Measurements from ENCODE around the gene NHERF2. TPM values are rescaled to one million over a fixed set of nuclear protein-coding genes. Genes with fewer than 3 reads are reported as not detected.

Gene NHERF2
- total RNA-seq, 1 donor from 2014 or later: 2.2 TPM

DNA sequence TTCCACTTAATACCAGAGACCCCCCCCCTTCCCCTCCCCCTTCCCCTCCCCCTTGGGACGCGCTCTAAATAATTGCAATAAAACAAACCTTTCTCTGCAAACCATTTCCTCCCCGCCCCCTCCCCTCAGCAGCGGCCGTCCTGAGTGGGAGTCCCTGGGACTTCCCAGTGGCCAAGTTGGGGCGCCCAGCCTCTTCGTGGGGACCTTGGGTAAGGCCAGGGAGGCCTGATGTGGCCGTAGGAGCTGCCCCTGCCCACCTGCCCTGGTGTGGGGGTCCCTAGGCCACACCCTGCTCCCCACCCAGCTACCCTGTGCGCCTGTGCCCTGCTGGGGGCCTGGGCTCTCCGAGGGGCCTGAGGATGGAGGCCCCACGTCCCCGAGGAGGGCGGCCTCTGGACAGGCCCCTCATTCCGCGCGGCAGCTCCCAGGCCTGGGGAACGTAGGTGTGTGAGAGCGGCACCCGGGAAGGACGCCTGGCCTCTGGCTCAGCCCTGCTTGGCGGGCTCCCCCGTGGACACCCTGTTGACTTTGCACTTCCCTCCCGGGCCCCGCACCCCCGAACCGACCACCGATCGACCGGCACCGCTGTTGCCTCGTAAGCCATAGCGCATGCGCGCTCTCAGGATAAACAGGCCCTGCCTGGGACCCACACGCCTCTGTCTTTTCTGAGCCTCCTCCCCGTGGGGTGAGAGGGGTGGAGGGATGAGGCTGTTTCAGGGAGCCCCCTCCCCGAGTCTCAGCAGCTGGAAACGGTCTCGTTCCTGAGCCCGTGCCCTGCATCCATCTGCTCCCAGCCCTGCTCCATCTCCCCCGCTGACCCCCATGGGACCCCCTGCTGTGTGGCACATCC lies 11.9 kb downstream of the NHERF2 start:
- no peak overlapping the region for H3K4me3 Mint-ChIP-seq
- H3K9me3 Mint-ChIP-seq: no peaks in the 10 kb centered on the region
- H3K27me3 Mint-ChIP-seq (ENCODE audit: insufficient read depth): no peaks in the 10 kb centered on the region
- intact Hi-C loops (cut with micrococcal nuclease): no loop called here
- no peak for DNase-seq (ENCODE audit: low spot score)
- no peak overlapping the region for H3K27ac Mint-ChIP-seq
- H3K4me1 Mint-ChIP-seq (ENCODE audit: low read depth): no peaks in the 10 kb centered on the region
- H3K36me3 Mint-ChIP-seq (ENCODE audit: low read depth): no peaks in the 10 kb centered on the region

- Mint-ChIP-seq H3K4me3 (no peak overlapping the region), H3K4me1 (ENCODE audit: low read depth) (no peaks in the 10 kb centered on the region), H3K27me3 (ENCODE audit: insufficient read depth) (no peaks in the 10 kb centered on the region), H3K27ac (no peak overlapping the region), H3K9me3 (no peaks in the 10 kb centered on the region), H3K36me3 (ENCODE audit: low read depth) (no peaks in the 10 kb centered on the region)
- intact Hi-C loops (cut with micrococcal nuclease): loop anchor here (10.0 kb wide), 1 partner anchor 615 kb away; the partner anchor contains the start of gene UQCC4
- DNase-seq (ENCODE audit: low spot score): no peak
Observed at GRCh38 chr16:2039274-2040031, 12.8 kb downstream of the NHERF2 start.

- Mint-ChIP-seq H3K9me3 (no peaks in the 10 kb centered on the region), H3K27ac (no peak overlapping the region), H3K36me3 (ENCODE audit: low read depth) (no peaks in the 10 kb centered on the region), H3K4me1 (ENCODE audit: low read depth) (no peaks in the 10 kb centered on the region), H3K4me3 (no peak overlapping the region), H3K27me3 (ENCODE audit: insufficient read depth) (no peaks in the 10 kb centered on the region)
- DNase-seq (ENCODE audit: low spot score): no peak
- intact Hi-C loops (cut with micrococcal nuclease): loop anchor here (10.0 kb wide), 1 partner anchor 615 kb away; the partner anchor contains the start of gene UQCC4
Observed at GRCh38 chr16:2040041-2040786, 13.5 kb downstream of the NHERF2 start.

DNA sequence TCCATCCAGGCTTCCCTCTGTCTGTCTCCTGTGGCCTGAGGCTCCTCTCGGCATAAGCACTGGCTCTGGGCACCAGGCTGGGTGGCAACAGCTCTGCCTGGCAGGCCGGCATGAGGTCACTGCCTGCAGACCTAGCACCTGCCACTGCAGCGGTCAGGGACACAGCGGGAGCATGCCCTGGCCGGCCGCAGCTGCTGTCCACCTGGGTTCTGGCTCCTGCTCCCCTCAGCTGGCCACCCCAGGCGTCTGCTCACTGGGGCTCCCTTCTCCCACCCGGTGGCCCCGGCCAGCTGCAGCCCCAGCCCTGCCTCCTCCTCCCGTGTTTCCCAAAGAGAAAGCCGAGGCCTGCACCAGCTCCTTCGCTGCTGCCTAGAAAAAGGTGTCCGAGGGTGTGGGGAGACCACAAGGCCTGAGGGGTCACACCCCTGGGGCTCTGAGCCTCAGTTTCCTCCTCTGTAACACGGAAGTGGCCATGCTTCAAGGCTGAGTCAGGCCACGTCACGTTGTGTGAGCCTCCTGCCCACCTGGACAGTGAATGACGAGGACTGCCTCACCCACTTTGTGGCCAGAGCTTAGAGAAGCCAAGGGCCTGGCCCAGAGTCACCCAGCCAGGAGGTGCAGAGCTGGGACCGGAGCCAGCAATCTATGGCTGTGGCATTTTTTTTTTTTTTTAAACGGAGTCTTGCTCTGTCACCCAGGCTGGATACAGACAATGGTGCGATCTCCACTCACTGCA lies 14.3 kb downstream of the NHERF2 start:
- Mint-ChIP-seq H3K9me3 (no peaks in the 10 kb centered on the region), H3K4me3 (no peak overlapping the region), H3K4me1 (ENCODE audit: low read depth) (no peaks in the 10 kb centered on the region), H3K36me3 (ENCODE audit: low read depth) (no peaks in the 10 kb centered on the region), H3K27ac (no peak overlapping the region), H3K27me3 (ENCODE audit: insufficient read depth) (no peaks in the 10 kb centered on the region)
- intact Hi-C loops (cut with micrococcal nuclease): loop anchor here (10.0 kb wide), 1 partner anchor 616 kb away; the partner anchor contains the start of gene UQCC4
- no peak for DNase-seq (ENCODE audit: low spot score)

- no peaks in the 10 kb centered on the region for H3K9me3 Mint-ChIP-seq
- peaks cover 2% of the 10 kb centered on the region for H3K36me3 Mint-ChIP-seq (ENCODE audit: low read depth)
- H3K4me3 Mint-ChIP-seq: no peak overlapping the region
- no peak overlapping the region for H3K27ac Mint-ChIP-seq
- intact Hi-C loops (cut with micrococcal nuclease): loop anchor here (10.0 kb wide), 1 partner anchor 618 kb away; the partner anchor contains the start of gene UQCC4
- H3K4me1 Mint-ChIP-seq (ENCODE audit: low read depth): peaks cover 12% of the 10 kb centered on the region
- no peaks in the 10 kb centered on the region for H3K27me3 Mint-ChIP-seq (ENCODE audit: insufficient read depth)
- no peak for DNase-seq (ENCODE audit: low spot score)
Observed at GRCh38 chr16:2042171-2042985, 15.7 kb downstream of the NHERF2 start.

GRCh38 chr16:2042986-2043666 lies 16.4 kb downstream of the NHERF2 start:
- Mint-ChIP-seq H3K27me3 (ENCODE audit: insufficient read depth) (no peaks in the 10 kb centered on the region), H3K27ac (no peak overlapping the region), H3K36me3 (ENCODE audit: low read depth) (peaks cover 3% of the 10 kb centered on the region), H3K4me1 (ENCODE audit: low read depth) (peaks cover 12% of the 10 kb centered on the region), H3K9me3 (no peaks in the 10 kb centered on the region), H3K4me3 (no peak overlapping the region)
- DNase-seq (ENCODE audit: low spot score): no peak
- intact Hi-C loops (cut with micrococcal nuclease): loop anchor here (10.0 kb wide), 1 partner anchor 618 kb away; the partner anchor contains the start of gene UQCC4

DNA sequence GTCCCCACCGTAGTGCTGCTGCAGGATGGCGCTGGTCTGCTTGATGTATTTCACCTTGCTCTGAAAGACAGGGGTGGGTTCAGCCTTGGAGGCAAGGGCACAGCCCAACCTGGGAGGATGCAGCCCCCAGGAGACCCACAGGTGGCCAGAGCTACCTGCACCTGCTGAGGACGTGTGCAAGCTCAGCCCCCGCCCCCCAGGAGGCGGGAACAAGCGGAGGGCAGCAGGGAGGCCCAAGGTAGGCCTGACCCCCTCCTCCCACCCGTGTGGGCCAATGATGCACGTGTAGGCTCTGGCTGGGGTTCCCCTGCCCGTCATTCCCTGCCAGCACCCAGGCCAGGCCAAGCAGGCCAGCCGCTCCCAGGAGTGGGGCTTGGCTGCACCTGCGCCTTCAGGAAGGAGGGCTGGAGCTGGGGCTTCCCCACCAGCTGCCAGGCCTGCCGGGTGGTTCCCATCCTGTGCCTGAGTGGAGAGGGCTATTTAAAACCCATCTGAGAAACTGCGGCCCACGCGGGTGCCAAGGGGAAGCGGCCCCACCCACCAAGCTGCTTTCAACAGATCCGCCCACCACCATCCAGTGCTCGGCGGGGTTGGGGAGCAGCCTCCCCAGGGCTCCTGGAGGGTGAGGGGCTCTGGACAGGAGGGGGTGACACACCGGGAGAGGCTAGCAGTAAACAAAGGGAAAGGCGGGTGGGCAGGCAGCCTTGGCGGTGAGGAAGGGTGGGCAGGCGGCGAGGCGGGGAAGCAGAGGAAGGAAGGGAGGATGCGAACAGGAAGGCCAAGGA lies 17.2 kb downstream of the NHERF2 start:
- no peak overlapping the region for H3K4me3 Mint-ChIP-seq
- H3K27ac Mint-ChIP-seq: no peak overlapping the region
- no peak for DNase-seq (ENCODE audit: low spot score)
- intact Hi-C loops (cut with micrococcal nuclease): loop anchor here (10.0 kb wide), 1 partner anchor 619 kb away; the partner anchor contains the start of gene UQCC4
- no peaks in the 10 kb centered on the region for H3K9me3 Mint-ChIP-seq
- peaks cover 18% of the 10 kb centered on the region for H3K4me1 Mint-ChIP-seq (ENCODE audit: low read depth)
- peaks cover 8% of the 10 kb centered on the region for H3K36me3 Mint-ChIP-seq (ENCODE audit: low read depth)
- H3K27me3 Mint-ChIP-seq (ENCODE audit: insufficient read depth): no peaks in the 10 kb centered on the region

DNA sequence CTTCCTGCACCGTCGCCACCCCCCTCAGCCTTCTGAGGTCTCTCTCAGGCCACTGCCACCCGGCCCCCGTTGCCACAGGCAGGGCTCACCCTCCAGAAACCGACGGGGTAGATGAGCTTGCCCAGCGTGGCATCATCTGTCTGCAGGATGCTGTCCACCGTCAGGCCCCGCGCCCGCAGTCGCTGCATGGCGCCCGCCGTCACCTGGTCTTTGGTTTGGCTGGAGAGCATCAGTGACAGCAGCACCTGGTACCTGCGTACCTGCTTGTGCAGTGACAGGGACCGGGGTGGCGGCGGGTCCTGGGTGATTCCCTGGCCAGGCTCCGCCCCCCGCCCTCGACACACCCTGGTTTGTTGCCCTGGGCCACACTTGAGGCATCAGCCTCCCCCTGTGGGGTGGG lies 17.8 kb downstream of the NHERF2 start:
- H3K9me3 Mint-ChIP-seq: no peaks in the 10 kb centered on the region
- H3K27me3 Mint-ChIP-seq (ENCODE audit: insufficient read depth): no peaks in the 10 kb centered on the region
- intact Hi-C loops (cut with micrococcal nuclease): loop anchor here (10.0 kb wide), 1 partner anchor 620 kb away; the partner anchor contains the start of gene UQCC4
- no peak overlapping the region for H3K27ac Mint-ChIP-seq
- no peak for DNase-seq (ENCODE audit: low spot score)
- H3K36me3 Mint-ChIP-seq (ENCODE audit: low read depth): peaks cover 8% of the 10 kb centered on the region
- H3K4me3 Mint-ChIP-seq: no peak overlapping the region
- peaks cover 21% of the 10 kb centered on the region for H3K4me1 Mint-ChIP-seq (ENCODE audit: low read depth)

DNA sequence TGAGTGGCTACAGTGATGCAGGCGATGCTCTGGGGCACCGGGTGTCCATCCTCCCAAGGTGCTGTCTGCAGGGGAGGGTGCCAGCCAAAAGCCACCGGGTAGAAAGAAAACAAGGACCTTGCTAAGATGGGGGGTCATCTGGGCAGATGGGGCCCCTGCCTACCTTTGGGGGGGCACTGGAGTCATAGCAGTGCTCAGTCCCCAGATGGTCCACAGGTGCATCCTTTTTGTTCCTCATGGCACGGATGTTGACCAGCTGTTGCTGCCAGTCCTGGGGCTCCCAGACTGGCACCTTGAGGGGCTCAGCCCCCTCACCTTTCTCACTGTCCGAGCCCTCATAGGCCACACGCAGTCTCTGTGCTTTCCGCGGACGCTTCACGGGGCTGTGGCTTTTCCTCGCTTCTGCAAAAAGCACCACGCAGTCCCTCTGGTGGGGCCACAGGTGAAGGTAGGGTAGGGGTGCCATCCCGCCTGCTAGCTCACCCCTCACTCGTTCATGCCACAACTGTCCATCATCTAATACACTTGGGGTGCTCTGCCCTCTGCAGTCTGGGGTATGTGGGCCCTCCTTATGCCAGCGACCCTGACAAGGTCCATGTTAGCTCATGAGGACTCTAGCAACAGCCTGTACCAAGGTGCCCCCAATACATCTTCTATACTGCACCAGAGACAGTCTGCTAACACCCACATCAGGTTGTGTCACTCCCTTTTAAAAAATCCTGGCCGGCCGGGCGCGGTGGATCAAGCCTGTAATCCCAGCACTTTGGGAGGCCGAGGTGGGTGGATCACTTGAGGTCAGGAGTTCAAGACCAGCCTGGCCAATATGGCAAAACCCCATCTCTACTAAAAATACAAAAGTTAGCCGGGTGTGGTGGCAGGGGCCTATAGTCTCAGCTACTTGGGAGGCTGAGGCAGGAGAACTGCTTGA lies 19.5 kb downstream of the NHERF2 start:
- peak overlapping the region; percentile 93 for H3K4me3 Mint-ChIP-seq
- H3K36me3 Mint-ChIP-seq (ENCODE audit: low read depth): peaks cover 10% of the 10 kb centered on the region
- no peak for DNase-seq (ENCODE audit: low spot score)
- no peaks in the 10 kb centered on the region for H3K9me3 Mint-ChIP-seq
- H3K27ac Mint-ChIP-seq: no peak overlapping the region
- intact Hi-C loops (cut with micrococcal nuclease): loop anchor here (10.0 kb wide), 1 partner anchor 621 kb away; the partner anchor contains the start of gene UQCC4
- no peaks in the 10 kb centered on the region for H3K27me3 Mint-ChIP-seq (ENCODE audit: insufficient read depth)
- H3K4me1 Mint-ChIP-seq (ENCODE audit: low read depth): peaks cover 21% of the 10 kb centered on the region

DNA sequence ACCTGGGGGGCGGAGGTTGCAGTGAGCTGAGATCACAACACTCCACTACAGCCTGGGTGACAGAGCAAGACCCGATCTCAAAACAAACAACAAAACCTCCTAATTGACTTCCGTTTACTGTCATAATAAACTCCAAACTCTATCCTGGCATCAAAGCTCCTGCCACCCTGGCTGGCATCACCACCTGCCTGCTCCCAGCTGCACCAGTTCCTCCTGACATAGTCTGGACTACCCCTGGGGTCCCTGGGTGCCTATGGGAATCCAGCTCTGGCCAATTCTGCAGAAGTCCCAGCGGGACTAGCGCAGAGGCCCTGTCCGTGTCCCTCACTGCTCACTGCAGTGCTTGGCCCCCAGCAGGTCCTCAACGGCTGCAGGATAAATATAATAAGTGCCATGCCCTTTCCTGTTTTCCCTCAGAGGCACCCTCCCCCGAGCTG lies 20.2 kb downstream of the NHERF2 start:
- Mint-ChIP-seq H3K27me3 (ENCODE audit: insufficient read depth) (no peaks in the 10 kb centered on the region), H3K4me1 (ENCODE audit: low read depth) (peaks cover 21% of the 10 kb centered on the region), H3K36me3 (ENCODE audit: low read depth) (peaks cover 12% of the 10 kb centered on the region), H3K9me3 (no peaks in the 10 kb centered on the region), H3K27ac (peak overlapping the region; percentile 67), H3K4me3 (peak overlapping the region; percentile 93)
- intact Hi-C loops (cut with micrococcal nuclease): loop anchor here (1.0 to 10.0 kb wide), 8 partner anchors 24 to 622 kb away; partner anchors contain the start of genes MLST8, TRAF7, UQCC4 and ZNF598
- DNase-seq (ENCODE audit: low spot score): no peak
